ENCODE measurements around the gene AIPL1. TPM values are rescaled to one million over a fixed set of nuclear protein-coding genes. Genes with fewer than 3 reads are reported as not detected.
A peak's percentile ranks its signal among the peaks of the same experiment; 100 is the strongest.

The AIPL1 gene
- total RNA-seq, 1 experiment from 2014 or later: not detected

DNA sequence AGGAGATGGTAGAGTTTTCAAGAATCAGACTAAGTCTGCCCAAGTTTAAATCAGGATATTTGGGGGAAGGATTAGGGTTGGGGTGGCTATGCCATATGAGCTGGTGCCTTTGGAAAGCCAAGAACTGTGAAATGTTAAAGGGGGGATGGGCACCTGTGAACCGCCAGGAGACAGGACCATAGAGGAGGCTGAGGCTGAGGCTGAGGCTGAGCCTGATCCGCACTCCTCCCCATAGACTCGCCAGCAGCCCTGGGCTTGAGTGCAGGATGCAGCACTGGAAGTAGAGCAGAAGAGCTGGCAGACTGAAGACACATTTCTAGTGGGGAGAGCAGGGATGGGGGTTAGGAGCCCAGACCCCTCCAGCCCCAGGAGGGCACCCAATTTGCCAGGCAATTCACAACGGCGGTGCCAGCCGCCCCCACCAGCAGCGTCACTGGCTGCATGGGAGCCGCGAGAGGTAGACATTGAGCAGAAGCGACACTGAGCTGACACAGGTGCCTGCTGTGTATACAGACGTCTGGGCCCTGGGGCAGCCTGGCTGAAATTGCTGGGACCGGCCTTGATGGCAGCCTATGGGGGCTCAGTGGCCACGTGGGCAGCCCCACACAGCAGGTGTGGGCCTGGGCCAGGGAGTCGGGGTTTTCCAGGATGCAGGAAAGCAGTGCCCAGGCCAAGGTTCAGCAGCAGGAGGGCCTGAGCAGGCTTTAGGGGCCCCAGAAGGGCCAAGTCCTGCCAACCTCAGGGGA, 18.5 kb upstream of the AIPL1 start:
- DNase-seq (ENCODE audit: low spot score): no peak
- in situ Hi-C loops (cut with HindIII; ENCODE audit: low sequenced_read_pairs): no loop called here

DNA sequence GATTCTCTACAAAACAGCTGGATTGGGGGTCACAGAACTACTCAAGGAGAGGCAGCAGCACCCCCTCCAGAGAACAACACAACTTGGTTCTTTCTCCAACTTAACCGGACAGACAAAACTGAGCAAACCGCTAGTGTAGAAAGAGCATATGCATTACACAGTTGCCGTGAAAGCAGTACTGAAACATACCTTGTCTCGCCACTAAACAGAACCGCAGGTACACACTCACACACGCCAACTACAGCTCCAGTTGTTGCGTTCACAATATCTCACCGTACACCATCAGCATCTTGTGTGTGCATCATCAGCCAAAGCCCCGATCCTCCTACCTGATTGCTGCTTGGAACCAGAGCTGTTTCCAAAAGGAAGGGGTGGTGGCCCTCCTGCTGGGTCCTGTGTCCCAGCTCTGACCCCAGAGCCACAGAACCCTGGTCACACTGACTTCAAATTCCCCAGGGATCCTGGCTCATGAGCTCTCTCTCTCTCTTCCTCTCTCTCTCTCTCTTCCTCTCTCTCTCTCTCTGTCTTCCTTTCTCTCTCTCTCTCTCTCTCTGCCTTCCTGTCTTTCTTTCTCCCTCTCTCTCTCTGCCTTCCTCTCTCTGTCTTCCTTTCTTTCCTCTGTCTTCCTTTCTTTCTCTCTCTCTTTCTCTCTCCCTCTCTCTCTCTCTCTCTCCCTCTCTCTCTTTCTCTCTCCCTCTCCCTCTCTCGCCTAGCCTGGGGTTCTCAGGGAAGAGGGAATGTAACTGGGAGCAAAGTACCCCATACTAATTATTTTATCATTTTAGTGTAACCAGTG, 17.7 kb upstream of the AIPL1 start:
- in situ Hi-C loops (cut with HindIII; ENCODE audit: low sequenced_read_pairs): no loop called here

DNA sequence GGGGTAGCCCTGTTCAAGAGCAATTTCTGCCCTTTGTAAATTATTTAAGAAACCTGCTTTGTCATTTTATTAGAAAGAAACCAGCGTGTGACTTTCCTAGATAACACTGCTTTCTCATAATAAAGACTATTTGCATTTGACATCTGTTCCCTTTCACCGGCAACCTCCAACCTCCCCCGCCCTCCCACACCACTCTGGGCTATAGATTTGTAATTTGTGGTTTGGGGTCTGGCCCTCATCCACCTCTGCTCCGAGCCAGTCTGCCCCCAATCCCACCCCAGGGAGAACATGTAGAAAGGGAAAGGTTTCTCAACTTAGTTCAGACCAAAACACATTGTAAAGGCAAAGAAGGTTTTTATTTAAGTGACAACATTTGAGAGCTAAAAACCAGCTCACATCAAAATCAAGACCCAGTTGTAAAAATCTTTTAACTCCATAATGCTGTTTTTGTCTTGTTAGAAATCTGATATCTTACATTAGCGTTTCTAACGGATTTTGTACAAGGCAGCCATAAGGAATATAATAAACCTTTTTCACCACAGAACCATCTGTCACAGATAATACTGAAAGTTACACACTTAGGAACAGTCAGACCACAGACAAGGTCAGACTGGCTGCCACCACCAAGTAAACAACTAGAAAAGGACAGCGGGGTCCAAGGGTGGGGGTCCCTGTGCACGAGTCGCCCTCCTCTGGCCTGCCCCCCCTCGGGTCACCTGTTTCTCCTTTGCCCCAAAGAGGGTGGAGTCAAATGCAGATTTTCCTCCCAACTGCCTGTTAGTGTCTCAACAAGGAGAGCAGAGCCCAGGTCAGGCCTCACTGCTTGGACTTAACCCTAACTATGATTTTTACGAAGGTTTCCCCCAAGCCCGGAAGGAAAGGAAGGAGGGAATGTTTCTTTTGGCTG, 16.3 kb upstream of the AIPL1 start:
- no peak for DNase-seq (ENCODE audit: low spot score)

More for the DNA sequence above, 17.7 kb upstream of the AIPL1 start:
- no peak for DNase-seq (ENCODE audit: low spot score)

DNA sequence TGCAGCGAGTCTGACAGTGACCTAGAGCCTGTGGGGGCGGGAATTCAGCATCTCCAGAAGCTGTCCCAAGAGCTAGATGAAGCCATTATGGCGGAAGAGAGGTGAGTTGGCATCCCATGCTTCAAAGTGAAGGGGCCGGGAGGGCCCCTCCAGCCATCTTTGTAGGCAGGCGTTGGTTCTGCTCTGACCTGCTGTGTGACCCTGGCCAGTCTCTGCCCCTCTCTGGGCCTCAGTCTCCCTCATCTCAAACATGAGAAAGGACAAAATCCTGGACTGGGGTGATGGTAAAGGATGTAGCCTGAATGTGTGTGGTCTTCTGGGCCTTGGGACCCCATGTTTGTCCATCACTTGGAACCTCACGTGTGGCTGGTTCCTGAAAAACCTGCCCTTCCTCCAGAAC, 14.4 kb upstream of the AIPL1 start:
- in situ Hi-C loops (cut with HindIII; ENCODE audit: low sequenced_read_pairs): no loop called here
- no peak for DNase-seq (ENCODE audit: low spot score)

More for the DNA sequence above, 16.3 kb upstream of the AIPL1 start:
- in situ Hi-C loops (cut with HindIII; ENCODE audit: low sequenced_read_pairs): no loop called here

DNA sequence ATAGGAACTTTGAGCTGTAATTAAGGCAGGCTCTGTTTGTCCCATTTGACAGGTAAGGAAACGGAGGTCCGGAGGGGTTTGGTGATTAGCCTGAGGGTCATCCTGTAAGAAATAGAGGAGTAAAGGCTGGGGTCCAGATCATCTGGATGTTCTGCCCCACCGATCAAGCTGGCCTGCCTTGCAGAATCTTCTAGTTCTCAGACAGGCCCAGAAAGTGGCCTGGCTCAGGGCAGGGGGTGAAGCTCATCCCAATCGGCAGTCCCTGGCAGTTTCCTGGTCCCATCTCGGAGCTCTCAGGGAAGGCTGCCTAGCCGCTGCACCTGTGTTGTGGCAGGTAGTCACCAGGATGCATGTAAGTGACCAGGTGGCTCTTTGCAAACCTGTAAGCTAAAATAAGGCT, 13.6 kb upstream of the AIPL1 start:
- in situ Hi-C loops (cut with HindIII; ENCODE audit: low sequenced_read_pairs): no loop called here

DNA sequence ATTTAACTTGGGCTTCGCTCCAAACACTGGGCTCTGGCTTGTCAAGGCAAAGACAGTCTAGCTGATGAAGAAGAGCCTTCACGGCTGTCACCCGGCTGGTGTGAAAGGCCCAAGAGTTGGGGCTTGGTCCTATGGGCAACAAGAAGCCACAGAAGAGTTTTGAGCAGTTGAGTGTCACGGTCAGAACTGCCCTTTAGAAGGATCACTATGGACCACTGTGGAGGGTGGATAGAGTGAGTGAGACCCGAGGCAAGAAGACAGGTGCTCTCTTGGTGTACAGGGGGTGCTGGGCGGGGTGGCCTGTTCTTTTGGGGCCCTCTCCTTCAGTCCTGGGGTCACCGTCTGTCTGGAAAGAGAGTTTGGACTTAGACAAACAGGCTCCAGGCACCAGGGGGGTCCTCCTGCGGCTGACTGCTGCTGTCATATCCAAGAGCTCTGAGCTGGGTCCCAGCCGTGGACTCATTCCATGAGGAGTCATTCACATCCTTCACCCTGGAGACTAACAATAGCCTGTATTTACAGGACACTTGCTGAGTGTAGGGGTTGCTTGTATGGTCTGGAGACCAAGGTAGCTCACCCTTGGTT, 11.7 kb upstream of the AIPL1 start:
- no peak for DNase-seq (ENCODE audit: low spot score)
- in situ Hi-C loops (cut with HindIII; ENCODE audit: low sequenced_read_pairs): no loop called here

More for the DNA sequence above, 13.6 kb upstream of the AIPL1 start:
- no peak for DNase-seq (ENCODE audit: low spot score)

DNA sequence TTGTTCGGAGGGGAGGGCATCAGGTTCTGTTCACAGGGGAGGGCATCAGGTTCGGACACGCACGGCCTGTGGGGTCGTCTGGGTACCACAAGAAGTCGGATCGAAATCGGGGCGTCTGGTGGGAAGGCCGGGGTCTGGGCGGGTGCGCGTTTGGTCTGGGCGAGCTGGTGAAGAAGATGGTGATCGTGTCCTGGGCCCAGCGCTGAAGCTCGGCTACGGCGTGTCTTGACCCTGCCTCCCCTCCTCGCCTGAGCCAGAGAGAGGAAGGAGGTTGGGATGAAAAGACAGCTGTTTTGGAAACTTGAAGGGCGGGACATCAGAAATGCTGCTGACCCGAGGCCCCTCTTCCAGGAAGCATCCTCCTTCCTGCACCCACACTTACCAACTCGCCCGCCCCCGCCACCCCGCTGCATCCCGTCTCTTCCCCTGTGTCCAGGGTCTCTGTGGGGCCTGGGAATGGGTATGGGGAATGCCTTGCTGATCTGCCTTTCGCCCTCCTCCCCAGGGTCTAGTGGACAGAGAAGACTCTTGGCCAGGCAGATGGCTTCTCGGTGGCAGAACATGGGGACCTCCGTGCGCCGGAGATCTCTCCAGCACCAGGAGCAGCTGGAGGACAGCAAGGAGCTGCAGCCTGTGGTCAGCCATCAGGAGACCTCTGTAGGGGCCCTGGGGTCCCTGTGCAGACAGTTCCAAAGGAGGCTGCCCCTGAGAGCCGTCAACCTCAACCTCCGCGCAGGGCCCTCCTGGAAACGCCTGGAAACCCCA, 9.8 kb upstream of the AIPL1 start:
- in situ Hi-C loops (cut with HindIII; ENCODE audit: low sequenced_read_pairs): no loop called here
- DNase-seq (ENCODE audit: low spot score): no peak

DNA sequence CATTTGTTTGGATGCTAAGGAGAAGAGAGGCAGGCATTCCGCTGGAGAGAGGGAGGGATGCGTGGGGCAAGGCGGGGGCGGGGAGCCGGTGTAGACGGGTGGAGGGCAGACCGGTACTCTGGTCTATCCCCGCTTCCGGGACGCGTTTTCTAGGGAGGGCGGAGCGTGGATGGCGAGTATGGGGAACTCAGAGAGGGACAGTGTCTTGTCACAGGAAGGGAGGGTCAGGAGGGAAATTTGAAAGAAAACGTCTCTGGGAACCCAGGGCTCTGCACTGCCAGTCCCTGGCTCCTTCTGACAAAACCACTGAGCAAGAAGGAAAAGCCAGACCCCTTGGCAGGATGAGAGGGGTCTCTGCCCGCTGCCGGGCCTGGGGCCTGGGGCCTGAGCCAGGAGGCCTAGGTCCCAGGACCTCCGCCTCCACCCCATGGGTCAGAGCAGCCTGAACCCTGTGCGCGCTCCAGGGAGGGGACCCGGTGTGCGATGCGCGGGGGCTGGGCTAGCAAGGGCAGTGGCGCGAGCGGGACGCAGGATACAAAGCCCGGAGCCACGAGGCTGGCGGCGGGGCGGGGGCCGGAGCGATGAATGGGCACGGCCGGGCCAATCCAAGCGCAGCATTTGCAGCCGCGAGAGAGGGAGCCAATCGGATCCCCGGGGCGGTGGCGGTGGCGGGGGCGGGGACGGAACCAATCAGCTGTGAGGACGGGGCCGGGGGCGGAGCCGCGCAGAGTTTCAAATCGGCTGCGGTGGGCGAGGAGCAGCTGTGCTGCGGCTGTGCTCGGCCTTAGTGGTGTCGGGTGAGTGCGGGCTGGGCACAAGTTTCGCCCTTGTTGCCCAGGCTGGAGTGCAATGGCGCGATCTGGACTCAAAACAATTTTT, 9.0 kb upstream of the AIPL1 start, which contains the start of gene PIMREG:
PIMREG (plus strand) TSS at position 764 of the 879 bp plus-strand sequence. CDS start 656 bp downstream, outside the sequence.
- in situ Hi-C loops (cut with HindIII; ENCODE audit: low sequenced_read_pairs): no loop called here

DNA sequence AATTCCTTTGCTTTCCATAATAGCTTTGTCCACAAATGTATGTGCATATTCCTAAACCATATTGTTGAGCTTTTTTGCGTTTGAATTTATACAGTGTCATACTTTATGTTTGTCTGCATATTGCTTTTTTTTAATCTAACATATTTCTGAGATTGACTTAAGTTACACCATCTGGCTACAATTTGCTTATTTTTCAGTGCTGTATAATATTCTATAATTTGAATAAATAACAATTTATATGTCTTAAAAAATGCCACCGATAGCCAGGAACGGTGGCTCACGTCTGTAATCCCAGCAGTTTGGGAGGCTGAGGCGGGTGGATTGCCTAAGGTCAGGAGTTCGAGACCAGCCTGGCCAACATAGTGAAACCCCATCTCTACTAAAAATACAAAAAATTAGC, 7.9 kb upstream of the AIPL1 start:
- DNase-seq (ENCODE audit: low spot score): no peak
- in situ Hi-C loops (cut with HindIII; ENCODE audit: low sequenced_read_pairs): no loop called here

More for the DNA sequence above, 9.0 kb upstream of the AIPL1 start, which contains the start of gene PIMREG:
- peak; percentile 91 for DNase-seq (ENCODE audit: low spot score)

DNA sequence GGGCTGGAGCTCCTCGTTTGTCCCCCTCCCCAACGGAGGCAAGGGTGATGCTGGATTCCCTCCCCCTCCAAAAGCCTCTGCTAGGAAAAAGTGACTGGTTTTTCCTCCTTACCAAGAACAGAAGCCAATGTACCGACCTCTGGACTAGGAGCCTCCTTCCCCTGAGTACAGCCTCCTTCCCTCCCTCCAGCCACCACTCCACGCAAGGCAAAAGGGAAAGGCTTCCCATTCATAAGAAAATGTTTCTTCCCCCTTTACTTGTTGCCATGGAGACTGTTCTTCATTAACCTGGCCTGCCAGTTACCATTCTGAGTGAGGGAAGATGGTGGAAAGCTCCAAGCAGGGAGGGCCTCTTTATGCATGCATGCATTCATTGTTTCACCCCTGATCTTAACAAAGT, 5.0 kb upstream of the AIPL1 start:
- in situ Hi-C loops (cut with HindIII; ENCODE audit: low sequenced_read_pairs): no loop called here
- DNase-seq (ENCODE audit: low spot score): no peak

DNA sequence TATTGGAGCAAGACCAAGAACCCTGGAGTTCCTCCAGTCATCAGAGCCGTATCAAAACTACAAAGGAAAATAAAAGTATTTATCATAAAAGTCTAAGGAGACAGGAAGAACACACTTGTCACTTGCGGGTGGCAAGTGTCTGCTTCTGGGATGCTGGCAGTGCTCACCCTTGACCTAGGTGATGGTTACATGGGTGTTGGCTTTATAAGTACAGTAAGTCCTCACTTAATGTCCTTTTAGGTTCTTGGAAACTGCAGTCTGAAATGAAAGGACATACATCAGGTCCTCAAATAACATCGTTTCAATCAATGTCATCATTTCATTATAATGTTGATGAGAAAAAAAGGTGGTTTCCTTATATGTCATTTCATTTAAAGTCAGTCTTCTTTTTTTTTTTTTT, 3.0 kb upstream of the AIPL1 start:
- in situ Hi-C loops (cut with HindIII; ENCODE audit: low sequenced_read_pairs): no loop called here
- DNase-seq (ENCODE audit: low spot score): no peak

DNA sequence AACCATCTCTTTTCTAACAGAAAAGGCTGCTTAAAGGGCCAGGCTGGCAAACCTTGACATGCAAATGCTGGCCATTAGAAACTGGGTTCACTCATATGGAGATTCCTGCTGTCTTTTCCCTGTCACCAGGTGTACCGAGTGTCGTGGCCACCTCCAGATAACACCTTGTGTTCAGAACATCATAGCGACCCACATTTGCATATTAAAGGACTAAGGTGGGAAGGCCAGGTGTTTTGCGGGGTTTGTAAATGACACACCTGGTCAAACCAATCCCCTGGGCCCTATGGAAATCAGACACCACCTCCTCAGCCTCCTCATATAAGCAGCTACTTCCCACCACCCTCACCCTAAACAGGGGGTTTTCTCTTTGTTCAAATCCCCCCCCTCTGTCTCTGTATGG, 2.5 kb upstream of the AIPL1 start:
- in situ Hi-C loops (cut with HindIII; ENCODE audit: low sequenced_read_pairs): no loop called here
- no peak for DNase-seq (ENCODE audit: low spot score)

DNA sequence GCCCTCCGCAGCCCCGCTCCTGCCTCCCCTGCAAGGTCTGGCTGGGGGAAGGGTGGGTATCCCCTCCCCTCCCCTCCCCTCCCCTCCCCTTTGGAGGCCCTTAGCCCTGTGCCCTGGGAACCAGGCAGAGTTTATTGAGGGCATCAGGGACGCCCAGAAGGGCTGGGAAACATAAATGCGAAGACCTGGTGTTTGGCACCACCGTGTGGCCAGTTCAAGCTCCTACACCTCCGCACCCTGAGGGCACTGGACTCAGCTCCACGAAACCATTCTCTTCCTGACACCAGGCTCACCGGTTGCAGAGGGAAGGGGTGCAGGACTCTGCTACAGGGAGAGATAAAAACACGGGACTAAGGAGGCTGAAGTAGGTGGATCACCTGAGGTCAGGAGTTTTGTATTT, 1.0 kb upstream of the AIPL1 start:
- in situ Hi-C loops (cut with HindIII; ENCODE audit: low sequenced_read_pairs): no loop called here
- peak; percentile 79 for DNase-seq (ENCODE audit: low spot score)

DNA sequence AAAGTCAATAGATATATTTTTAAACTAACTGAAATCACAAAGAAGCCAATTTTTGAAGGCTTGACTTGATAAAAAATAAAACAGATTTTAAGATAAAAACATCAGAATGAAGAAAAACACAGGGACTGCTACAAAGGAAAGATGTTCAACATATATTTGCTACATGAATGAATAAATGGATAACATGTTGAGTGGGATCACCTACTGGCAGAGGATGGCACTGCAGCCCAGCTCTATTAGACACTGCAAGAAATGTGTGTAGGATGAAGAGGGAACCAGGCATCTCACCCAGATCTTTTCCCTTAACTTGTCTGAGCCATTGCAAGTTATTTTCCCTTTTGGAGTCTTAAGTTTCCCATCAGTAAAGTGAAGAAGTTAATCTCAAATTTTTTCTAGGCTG, 4.2 kb downstream of the AIPL1 start:
- DNase-seq (ENCODE audit: low spot score): no peak
- in situ Hi-C loops (cut with HindIII; ENCODE audit: low sequenced_read_pairs): no loop called here

DNA sequence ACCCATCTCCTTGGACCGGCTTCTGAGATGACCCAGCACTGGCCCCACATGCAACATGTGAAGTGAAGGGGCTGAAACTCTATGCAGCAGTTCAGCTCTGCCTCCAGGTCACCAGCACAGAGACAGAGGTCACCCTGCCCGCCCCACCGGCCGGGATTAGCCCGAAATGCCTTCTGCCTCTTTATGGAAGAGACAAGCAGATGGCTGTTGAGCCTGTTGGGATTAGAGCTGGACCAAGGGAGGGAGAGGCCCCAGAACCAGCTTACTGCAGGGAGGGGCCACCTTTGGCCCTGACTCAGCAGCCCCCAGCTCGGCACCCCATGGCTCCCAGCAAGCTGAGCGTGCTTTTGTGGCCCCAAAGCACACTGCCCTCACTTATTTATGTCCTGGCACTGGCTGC, 5.7 kb downstream of the AIPL1 start:
- DNase-seq (ENCODE audit: low spot score): no peak
- in situ Hi-C loops (cut with HindIII; ENCODE audit: low sequenced_read_pairs): no loop called here

DNA sequence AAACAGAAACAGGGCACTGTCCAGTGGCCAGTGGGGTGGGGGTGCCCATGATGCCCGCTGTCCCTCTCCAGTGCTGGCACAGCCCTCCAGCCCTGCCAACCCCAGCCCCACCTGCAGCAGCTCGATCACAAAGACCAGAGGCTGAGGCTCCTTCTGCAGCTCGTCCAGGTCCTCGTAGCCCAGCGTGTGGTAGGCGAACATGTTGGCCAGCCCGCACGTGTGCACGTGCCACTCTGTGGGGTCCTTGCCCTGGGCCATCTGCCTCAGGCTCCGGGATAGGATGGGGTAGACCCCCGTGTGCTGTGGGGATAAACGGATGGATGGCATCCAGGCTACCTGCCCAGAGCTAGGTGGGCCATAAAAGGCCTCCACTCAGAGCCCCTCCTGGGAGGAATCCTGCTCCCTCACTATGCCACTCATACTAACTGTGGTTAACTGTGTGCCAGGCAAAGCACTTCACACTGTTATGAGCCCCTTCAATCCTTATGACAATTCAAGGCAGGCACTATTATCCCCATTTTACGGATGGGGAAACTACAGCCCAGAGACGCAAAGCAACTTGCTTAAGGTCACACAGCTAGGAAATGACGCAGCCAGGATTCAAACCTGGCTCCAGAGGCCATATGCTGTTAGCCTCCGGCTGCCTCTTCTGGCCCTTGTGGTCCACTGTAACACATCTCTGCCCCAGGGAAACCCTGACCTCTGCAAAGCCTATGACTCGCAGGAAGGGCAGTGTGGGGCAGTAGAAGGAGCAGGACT, 6.5 kb downstream of the AIPL1 start:
- no peak for DNase-seq (ENCODE audit: low spot score)
- in situ Hi-C loops (cut with HindIII; ENCODE audit: low sequenced_read_pairs): no loop called here

DNA sequence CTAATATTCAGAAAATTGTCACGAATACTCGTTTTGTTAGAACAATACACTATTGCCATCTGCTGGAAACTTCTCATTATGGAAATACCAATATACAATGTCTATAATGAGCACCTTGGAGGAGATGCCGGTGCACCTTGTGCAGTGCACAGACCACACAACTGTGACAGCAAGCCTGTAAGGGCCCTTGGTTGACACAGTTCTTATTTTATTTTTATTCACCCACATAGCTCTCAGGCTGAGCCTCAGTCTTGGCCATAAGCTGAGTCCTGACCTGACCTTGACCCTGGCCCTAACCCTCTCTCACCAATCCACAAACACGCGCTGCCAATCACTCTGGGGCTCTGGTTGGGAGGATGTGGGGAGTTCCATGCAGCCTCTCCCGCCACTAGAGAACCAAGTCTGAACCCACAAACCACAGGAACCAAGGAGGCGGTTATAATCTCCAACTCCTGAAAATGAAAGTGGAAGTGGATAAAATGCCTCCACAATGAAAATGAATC, 7.6 kb downstream of the AIPL1 start:
- in situ Hi-C loops (cut with HindIII; ENCODE audit: low sequenced_read_pairs): no loop called here
- no peak for DNase-seq (ENCODE audit: low spot score)
